ENCODE results near the gene SLC39A1. TPM values are rescaled to one million over a fixed set of nuclear protein-coding genes. Genes with fewer than 3 reads are reported as not detected.

Gene SLC39A1
- total and polyA plus RNA-seq, 9 of the 15 experiments (the other 6 are each of a cell fraction or from before 2014, with no cell fraction given) = 9.9 to 81.1 (median 62.7) TPM

GRCh38 chr1:153963850-153964331 lies 554 bp upstream of the SLC39A1 start (continued):
- TF ChIP-seq ZNF780A (CRISPR knock-in tag; IDR thresholded peaks at IDR 0.05) (no peak), RFX7 (CRISPR knock-in tag; IDR thresholded peaks at IDR 0.05) (no peak), FIP1L1 (IDR thresholded peaks at IDR 0.05; ENCODE audit: low read depth, low read length, poor library complexity, severe bottlenecking) (no peak), CTBP1 (IDR thresholded peaks at IDR 0.05; ENCODE audit: borderline replicate concordance) (peak; percentile 52; the same call in 1 of the 2 replicates), REST (IDR thresholded peaks at IDR 0.05; ENCODE audit: borderline replicate concordance) (no peak), REST (CRISPR knock-in tag; IDR thresholded peaks at IDR 0.05; ENCODE audit: low read depth) (no peak), ILK (tag; IDR thresholded peaks at IDR 0.05; ENCODE audit: borderline replicate concordance, low read depth) (no peak), NFIC (IDR thresholded peaks at IDR 0.05) (peak; percentile 99), ETS2 (tag; IDR thresholded peaks at IDR 0.05; ENCODE audit: borderline replicate concordance, poor library complexity, severe bottlenecking) (no peak), POLR2AphosphoS2 (IDR thresholded peaks at IDR 0.05; ENCODE audit: low read length) (no peak), RERE (CRISPR knock-in tag; IDR thresholded peaks at IDR 0.05; ENCODE audit: borderline replicate concordance) (no peak), PHB (CRISPR knock-in tag; IDR thresholded peaks at IDR 0.05) (no peak), RB1 (IDR thresholded peaks at IDR 0.05; ENCODE audit: low read depth) (peak; percentile 22; the same call in 1 of the 2 replicates), NRF1 (conservative IDR thresholded peaks at IDR 0.05 in 1 of 2, IDR thresholded peaks at IDR 0.05 in 1 of 2) (peak; percentile 18 to 32; a peak in 1 of 4 replicates), EP400 (IDR thresholded peaks at IDR 0.05) (0 out of 2 replicates have a peak, but pooled peaks have one; percentile 24), GATAD2B (IDR thresholded peaks at IDR 0.05; ENCODE audit: borderline replicate concordance) (no peak)
